ENCODE results near the gene LIME1. TPM values are rescaled to one million over a fixed set of nuclear protein-coding genes. Genes with fewer than 3 reads are reported as not detected.

LIME1 gene
- total and polyA plus RNA-seq, 2 experiments from 2014 or later = 17.4 to 19.2 TPM

DNA sequence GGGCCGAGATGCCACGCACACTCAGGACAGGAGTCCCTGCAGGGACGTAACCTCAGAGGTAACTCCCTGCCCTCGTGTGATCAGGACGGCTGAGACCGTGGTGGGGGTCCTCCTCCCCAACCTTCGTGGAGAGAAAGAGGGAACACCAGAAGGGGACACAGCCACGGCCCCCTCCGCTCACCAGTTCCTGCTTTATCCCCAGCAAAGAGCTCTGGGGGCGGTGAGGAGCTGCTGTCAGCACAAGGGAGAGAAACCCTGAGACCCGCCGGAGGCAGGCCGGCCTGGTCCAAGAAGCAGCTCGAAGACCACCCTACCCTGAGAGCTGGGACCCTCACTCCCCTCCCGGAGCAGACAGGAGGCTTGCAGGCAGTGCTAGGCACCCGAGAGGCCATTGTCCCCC lies 47.5 kb downstream of the LIME1 start:
- H3K9me3 ChIP-seq (ENCODE audit: low read depth) = no peaks in the 10 kb centered on the region

DNA sequence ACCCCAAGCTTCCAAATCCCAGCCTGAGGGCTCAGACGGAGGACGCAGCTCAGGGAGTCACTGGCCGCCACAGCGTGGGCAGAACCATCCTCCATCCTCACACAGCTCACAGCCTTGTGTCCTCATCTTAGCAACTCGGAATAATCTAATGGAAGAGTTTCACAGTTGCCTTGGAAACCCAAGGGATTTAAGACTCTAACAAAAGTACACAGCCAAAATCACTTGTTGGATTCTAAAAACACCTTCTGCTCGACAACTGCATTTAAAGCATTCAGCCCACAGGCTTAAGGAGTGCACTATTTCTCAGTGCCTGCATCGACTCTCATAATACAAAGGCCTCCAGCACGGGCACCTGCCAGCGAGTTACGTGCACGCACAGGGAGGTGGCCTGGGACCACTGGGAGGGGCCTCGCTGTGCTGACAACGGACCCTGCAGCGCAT lies 49.2 kb downstream of the LIME1 start:
- H3K9me3 ChIP-seq (ENCODE audit: low read depth) = no peaks in the 10 kb centered on the region
- H3K27me3 ChIP-seq = no peaks in the 10 kb centered on the region
- H3K4me3 ChIP-seq = no peak overlapping the region
- peaks cover 35% of the 10 kb centered on the region for H3K4me1 ChIP-seq (ENCODE audit: low read depth)
- no peak for DNase-seq (ENCODE audit: low read depth in 1 of 2, low spot score in 1 of 2)
- H3K27ac ChIP-seq = peak overlapping the region; percentile 97
- peaks cover 14% of the 10 kb centered on the region for H3K36me3 ChIP-seq
- TF ChIP-seq, protein P1, sequence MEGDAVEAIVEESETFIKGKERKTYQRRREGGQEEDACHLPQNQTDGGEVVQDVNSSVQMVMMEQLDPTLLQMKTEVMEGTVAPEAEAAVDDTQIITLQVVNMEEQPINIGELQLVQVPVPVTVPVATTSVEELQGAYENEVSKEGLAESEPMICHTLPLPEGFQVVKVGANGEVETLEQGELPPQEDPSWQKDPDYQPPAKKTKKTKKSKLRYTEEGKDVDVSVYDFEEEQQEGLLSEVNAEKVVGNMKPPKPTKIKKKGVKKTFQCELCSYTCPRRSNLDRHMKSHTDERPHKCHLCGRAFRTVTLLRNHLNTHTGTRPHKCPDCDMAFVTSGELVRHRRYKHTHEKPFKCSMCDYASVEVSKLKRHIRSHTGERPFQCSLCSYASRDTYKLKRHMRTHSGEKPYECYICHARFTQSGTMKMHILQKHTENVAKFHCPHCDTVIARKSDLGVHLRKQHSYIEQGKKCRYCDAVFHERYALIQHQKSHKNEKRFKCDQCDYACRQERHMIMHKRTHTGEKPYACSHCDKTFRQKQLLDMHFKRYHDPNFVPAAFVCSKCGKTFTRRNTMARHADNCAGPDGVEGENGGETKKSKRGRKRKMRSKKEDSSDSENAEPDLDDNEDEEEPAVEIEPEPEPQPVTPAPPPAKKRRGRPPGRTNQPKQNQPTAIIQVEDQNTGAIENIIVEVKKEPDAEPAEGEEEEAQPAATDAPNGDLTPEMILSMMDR (IDR thresholded peaks at IDR 0.05; ENCODE audit: low read depth, low read length) = no peak

More for the DNA sequence above, 47.5 kb downstream of the LIME1 start:
- DNase-seq (ENCODE audit: low read depth in 1 of 2, low spot score in 1 of 2) = no peak
- Histone ChIP-seq H3K27me3 (no peaks in the 10 kb centered on the region), H3K4me1 (ENCODE audit: low read depth) (peaks cover 35% of the 10 kb centered on the region), H3K36me3 (peaks cover 2% of the 10 kb centered on the region), H3K4me3 (no peak overlapping the region), H3K27ac (peak overlapping the region; percentile 83)
- TF ChIP-seq, protein P1 (IDR thresholded peaks at IDR 0.05; ENCODE audit: low read depth, low read length) = no peak

DNA sequence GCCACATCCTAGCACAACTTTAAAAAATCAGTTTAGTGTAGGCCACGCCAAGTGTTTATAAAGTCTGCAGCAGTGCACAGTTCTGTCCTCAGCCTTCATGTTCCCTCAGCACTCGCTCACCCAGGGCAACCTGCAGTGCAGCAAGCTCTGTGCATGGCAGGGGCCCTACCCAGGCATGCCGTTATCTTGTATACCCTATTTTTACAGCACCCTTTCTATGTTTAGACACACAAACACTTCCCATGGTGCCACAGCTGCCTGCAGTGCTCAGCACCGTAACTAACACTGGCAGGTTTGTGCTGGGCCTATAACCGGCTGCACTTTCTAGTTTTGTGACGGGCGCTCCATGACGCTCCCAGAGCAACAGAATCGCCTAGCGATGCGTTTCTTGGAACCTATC lies 50.8 kb downstream of the LIME1 start:
- Histone ChIP-seq H3K4me1 (ENCODE audit: low read depth) (peaks cover 45% of the 10 kb centered on the region), H3K4me3 (no peak overlapping the region), H3K9me3 (ENCODE audit: low read depth) (no peaks in the 10 kb centered on the region), H3K36me3 (peaks cover 14% of the 10 kb centered on the region), H3K27ac (peak overlapping the region; percentile 97), H3K27me3 (no peaks in the 10 kb centered on the region)
- peak in 1 of 2 donors; percentile 85 for DNase-seq (ENCODE audit: low read depth in 1 of 2, low spot score in 1 of 2)
- TF ChIP-seq, protein P1 (IDR thresholded peaks at IDR 0.05; ENCODE audit: low read depth, low read length) = no peak

DNA sequence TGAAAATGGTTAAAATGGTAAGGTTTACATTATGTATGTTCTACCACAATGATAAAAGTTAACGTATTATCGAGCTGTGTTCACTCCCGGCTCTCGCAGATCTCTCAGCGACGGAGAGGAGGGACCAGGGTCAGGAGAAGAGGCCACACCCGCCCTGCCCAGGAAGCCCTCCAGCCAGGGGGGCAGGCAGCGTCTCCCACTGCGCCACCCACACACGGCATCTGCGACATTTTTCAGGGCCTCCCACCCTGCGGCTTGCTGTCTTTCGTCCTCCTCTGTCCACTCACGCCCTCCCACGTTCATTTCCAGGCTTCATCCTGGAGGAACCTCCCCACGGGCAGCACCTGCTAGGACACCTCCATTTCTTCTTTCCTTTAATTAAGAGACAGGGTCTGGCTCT lies 51.3 kb downstream of the LIME1 start:
- Histone ChIP-seq H3K9me3 (ENCODE audit: low read depth) (no peaks in the 10 kb centered on the region), H3K4me3 (no peak overlapping the region), H3K36me3 (peaks cover 14% of the 10 kb centered on the region), H3K4me1 (ENCODE audit: low read depth) (peaks cover 45% of the 10 kb centered on the region), H3K27ac (peak overlapping the region; percentile 97), H3K27me3 (no peaks in the 10 kb centered on the region)
- no peak for DNase-seq (ENCODE audit: low read depth in 1 of 2, low spot score in 1 of 2)
- TF ChIP-seq, protein P1 (IDR thresholded peaks at IDR 0.05; ENCODE audit: low read depth, low read length) = no peak

Other genes starting within 250 kb of the LIME1 start
- gene EEF1A2, start 237.6 kb upstream of the LIME1 start, total RNA-seq = 1,016 and 1,067 TPM in 2 replicates
- gene EEF1A2, start 237.6 kb upstream of the LIME1 start, polyA plus RNA-seq = 309 and 337 TPM in 2 replicates
- gene PPDPF, start 215.9 kb upstream of the LIME1 start, total RNA-seq = 248 and 265 TPM in 2 replicates
- 368 and 463 TPM in 2 replicates for gene PPDPF, start 215.9 kb upstream of the LIME1 start, polyA plus RNA-seq
- gene PTK6, start 199.3 kb upstream of the LIME1 start, total RNA-seq = not detected in 2 replicates
- 0.30 and 0.38 TPM in 2 replicates for gene PTK6, start 199.3 kb upstream of the LIME1 start, polyA plus RNA-seq
- not detected in 2 replicates for gene SRMS, start 188.9 kb upstream of the LIME1 start, total RNA-seq
- not detected in 2 replicates for gene SRMS, start 188.9 kb upstream of the LIME1 start, polyA plus RNA-seq
- 3.4 and 3.7 TPM in 2 replicates for gene FNDC11, start 182.5 kb upstream of the LIME1 start, total RNA-seq
- gene FNDC11, start 182.5 kb upstream of the LIME1 start, polyA plus RNA-seq = 0.09 and 2.9 TPM in 2 replicates
- gene HELZ2, start 162.4 kb upstream of the LIME1 start, total RNA-seq = 8.7 and 14.3 TPM in 2 replicates
- 1.4 and 1.7 TPM in 2 replicates for gene HELZ2, start 162.4 kb upstream of the LIME1 start, polyA plus RNA-seq
- 10.9 and 15.4 TPM in 2 replicates for gene GMEB2, start 109.6 kb upstream of the LIME1 start, total RNA-seq
- gene GMEB2, start 109.6 kb upstream of the LIME1 start, polyA plus RNA-seq = 10.8 and 11.4 TPM in 2 replicates
- 6.6 and 18.4 TPM in 2 replicates for gene STMN3, start 83.2 kb upstream of the LIME1 start, total RNA-seq
- 5.7 and 9.9 TPM in 2 replicates for gene STMN3, start 83.2 kb upstream of the LIME1 start, polyA plus RNA-seq
- 14.9 TPM in 2 replicates for gene RTEL1, start 78.4 kb upstream of the LIME1 start, total RNA-seq
- gene RTEL1, start 78.4 kb upstream of the LIME1 start, polyA plus RNA-seq = 14.8 and 15.8 TPM in 2 replicates
- 9.5 and 10.3 TPM in 2 replicates for gene TNFRSF6B, start 40.0 kb upstream of the LIME1 start, total RNA-seq
- gene TNFRSF6B, start 40.0 kb upstream of the LIME1 start, polyA plus RNA-seq = 3.3 and 4.9 TPM in 2 replicates
- 46.1 and 61.3 TPM in 2 replicates for gene ARFRP1, start 28.7 kb upstream of the LIME1 start, total RNA-seq
- 75.0 and 85.1 TPM in 2 replicates for gene ARFRP1, start 28.7 kb upstream of the LIME1 start, polyA plus RNA-seq
- gene ZGPAT, start 28.6 kb upstream of the LIME1 start, total RNA-seq = 36.3 and 48.8 TPM in 2 replicates
- gene ZGPAT, start 28.6 kb upstream of the LIME1 start, polyA plus RNA-seq = 30.0 and 37.5 TPM in 2 replicates
- gene SLC2A4RG, start 3.1 kb downstream of the LIME1 start, total RNA-seq = 79.2 and 177 TPM in 2 replicates
- 46.6 and 58.0 TPM in 2 replicates for gene SLC2A4RG, start 3.1 kb downstream of the LIME1 start, polyA plus RNA-seq
- 43.1 and 53.4 TPM in 2 replicates for gene ZBTB46, start 94.6 kb downstream of the LIME1 start, total RNA-seq
- 24.1 and 24.5 TPM in 2 replicates for gene ZBTB46, start 94.6 kb downstream of the LIME1 start, polyA plus RNA-seq
- gene ABHD16B, start 124.8 kb downstream of the LIME1 start, total RNA-seq = not detected in 2 replicates
- 3.4 and 4.6 TPM in 2 replicates for gene ABHD16B, start 124.8 kb downstream of the LIME1 start, polyA plus RNA-seq
- 103 and 105 TPM in 2 replicates for gene TPD52L2, start 128.6 kb downstream of the LIME1 start, total RNA-seq
- 114 and 121 TPM in 2 replicates for gene TPD52L2, start 128.6 kb downstream of the LIME1 start, polyA plus RNA-seq
- 37.7 and 45.4 TPM in 2 replicates for gene DNAJC5, start 158.5 kb downstream of the LIME1 start, total RNA-seq
- gene DNAJC5, start 158.5 kb downstream of the LIME1 start, polyA plus RNA-seq = 9.4 and 10.2 TPM in 2 replicates
- gene UCKL1, start 219.8 kb downstream of the LIME1 start, total RNA-seq = 40.2 and 53.5 TPM in 2 replicates
- 84.2 and 96.3 TPM in 2 replicates for gene UCKL1, start 219.8 kb downstream of the LIME1 start, polyA plus RNA-seq
- gene ZNF512B, start 233.3 kb downstream of the LIME1 start, total RNA-seq = 41.6 and 45.8 TPM in 2 replicates
- 13.7 and 15.3 TPM in 2 replicates for gene ZNF512B, start 233.3 kb downstream of the LIME1 start, polyA plus RNA-seq
- 20.3 and 20.8 TPM in 2 replicates for gene SAMD10, start 243.0 kb downstream of the LIME1 start, total RNA-seq
- gene SAMD10, start 243.0 kb downstream of the LIME1 start, polyA plus RNA-seq = 22.6 and 36.5 TPM in 2 replicates
- gene PRPF6, start 244.5 kb downstream of the LIME1 start, total RNA-seq = 62.6 and 67.6 TPM in 2 replicates
- gene PRPF6, start 244.5 kb downstream of the LIME1 start, polyA plus RNA-seq = 73.5 and 78.7 TPM in 2 replicates